Esophagus squamous epithelium (tissue), 5 donors: ENCODE results near the gene SOX13. TPM values are rescaled to one million over a fixed set of nuclear protein-coding genes. Genes with fewer than 3 reads are reported as not detected.
A peak's percentile ranks its signal among the peaks of the same experiment; 100 is the strongest.

Experiments used
- DNase-seq: peaks from one replicate; lab custom pipeline; 2025; lab: John Stamatoyannopoulos, UW
- H3K27ac ChIP-seq, 4 donors: fragments of 200-600 bp; sonication (generic); one replicate each; pipeline ENCODE4 v1.5.1; 2016 to 2019; ENCODE audit warnings: mild to moderate bottlenecking in 1 of 4
- H3K27me3 ChIP-seq, 4 donors: fragments of 200-600 bp; sonication (generic); 1 replicate in 3 of 4; 2 replicates in 1 of 4; pipeline versions ENCODE4 v1.5.1 to v1.6.0; 2017 to 2021; ENCODE audit warnings: antibody characterized with exemption in 1 of 4
- H3K36me3 ChIP-seq, 3 donors: fragments of 200-600 bp; sonication (generic); one replicate each; pipeline ENCODE4 v1.5.1; 2016 to 2019
- H3K4me1 ChIP-seq, 3 donors: fragments of 200-600 bp; sonication (generic); one replicate each; pipeline ENCODE4 v1.5.1; 2017 to 2019
- H3K4me3 ChIP-seq, 4 donors: fragments of 200-600 bp; sonication (generic); 1 replicate in 3 of 4; 2 replicates in 1 of 4; pipeline ENCODE4 v1.5.1; 2016 to 2019; ENCODE audit warnings: mild to moderate bottlenecking in 2 of 4, moderate library complexity in 1 of 4
- H3K9me3 ChIP-seq, 3 donors: fragments of 200-600 bp; sonication (generic); one replicate each; pipeline ENCODE4 v1.5.1; 2016 to 2019
- CTCF ChIP-seq, 6 experiments: fragments of 450-650 bp in 4 of 6; fragments of 200-600 bp in 2 of 6; sonication (generic) in 2 of 6; IDR thresholded peaks; one replicate each; pipeline ENCODE4 v1.5.1; 2016 to 2019; ENCODE audit warnings: antibody characterized with exemption in 6 of 6, mild to moderate bottlenecking in 4 of 6, moderate library complexity in 4 of 6
- POLR2A ChIP-seq, 4 donors: fragments of 450-650 bp; IDR thresholded peaks; one replicate each; pipeline ENCODE4 v1.6.1; 2017; ENCODE audit warnings: antibody characterized with exemption in 4 of 4, mild to moderate bottlenecking in 4 of 4, moderate library complexity in 3 of 4
- WGBS, 2 donors: methylation state at CpG; one replicate each; pipeline ENCODE4 v1.1.5; 2018; 5-methylcytosine and 5-hydroxymethylcytosine counted together
- intact Hi-C: fragments of 100-400 bp; cut with DNase I; formaldehyde crosslinking; loops from one replicate; pipeline ENCODE4 v1.15.0; 2022
- total RNA-seq, 4 donors: library from RNA; depleted of rRNA; stranded (reverse); fragments of >200 nt; gene quantifications; one replicate each; pipeline ENCODE4 v1.1.0, GENCODE V29; 2016
- donor health status: DM: yes; HTN: yes; CAD: no.

The SOX13 gene
- total RNA-seq, 4 donors from 2014 or later: 9.0 to 21.2 (median 14.5) TPM

- no peak for TF ChIP-seq CTCF (IDR thresholded peaks at IDR 0.05)
- TF ChIP-seq POLR2A (IDR thresholded peaks at IDR 0.05): no peak
- Histone ChIP-seq H3K9me3 (no peaks in the 10 kb centered on the region), H3K27ac (peak overlapping the region in 3 of 4 donors; percentile 83 to 86 (median 85)), H3K27me3 (no peaks in the 10 kb centered on the region), H3K4me3 (peak overlapping the region in 3 of 4 donors; percentile 59 to 77 (median 76)), H3K36me3 (peaks cover 0 to 16% (median 0%) of the 10 kb centered on the region in 3 donors), H3K4me1 (peaks cover 10 to 71% (median 26%) of the 10 kb centered on the region in 3 donors)
- WGBS, 2 donors: 76 to 78% methylated on average over 7 to 14 of the region's 16 CpGs
- no peak for DNase-seq
- intact Hi-C loops: no loop called here
These were observed 77.0 kb downstream of the SOX13 start for GRCh38 chr1:204149635-204150565.

GRCh38 chr1:204150702-204151551 lies 78.0 kb downstream of the SOX13 start:
- Histone ChIP-seq H3K4me3 (peak overlapping the region; percentile 47 to 77 (median 68)), H3K4me1 (peaks cover 11 to 72% (median 26%) of the 10 kb centered on the region in 3 donors), H3K36me3 (peaks cover 0 to 9% (median 0%) of the 10 kb centered on the region in 3 donors), H3K27me3 (no peaks in the 10 kb centered on the region), H3K9me3 (no peaks in the 10 kb centered on the region), H3K27ac (peak overlapping the region; percentile 78 to 86 (median 84))
- intact Hi-C loops: no loop called here
- no peak for TF ChIP-seq CTCF (IDR thresholded peaks at IDR 0.05)
- 58 to 62% methylated on average over 2 to 5 of the region's 33 CpGs for WGBS, 2 donors
- DNase-seq: no peak

GRCh38 chr1:204151552-204152309 lies 78.8 kb downstream of the SOX13 start, which contains the start of gene ETNK2:
Gene ETNK2 (minus strand): TSS chr1:204152044. CDS start chr1:204151852, 192 bp downstream.
- no peak for DNase-seq
- intact Hi-C loops: no loop called here
- TF ChIP-seq POLR2A (IDR thresholded peaks at IDR 0.05): no peak
- TF ChIP-seq CTCF (IDR thresholded peaks at IDR 0.05): no peak
- H3K27ac ChIP-seq: peak within 1 kb of the TSS; percentile 78 to 86 (median 84)
- no peaks in the 10 kb centered on the region for H3K27me3 ChIP-seq
- WGBS, 2 donors: 0% methylated on average over 1 of the region's 94 CpGs; no CpG with 5 or more reads in 1 of the 2 donors
- H3K4me3 ChIP-seq: peak within 1 kb of the TSS; percentile 47 to 77 (median 68)
- peaks cover 0 to 1% (median 0%) of the 10 kb centered on the region in 3 donors for H3K36me3 ChIP-seq
- H3K4me1 ChIP-seq: peaks cover 11 to 73% (median 26%) of the 10 kb centered on the region in 3 donors
- H3K9me3 ChIP-seq: no peaks in the 10 kb centered on the region

- no peaks in the 10 kb centered on the region for H3K36me3 ChIP-seq
- no peaks in the 10 kb centered on the region for H3K9me3 ChIP-seq
- peaks cover 11 to 73% (median 26%) of the 10 kb centered on the region in 3 donors for H3K4me1 ChIP-seq
- TF ChIP-seq CTCF (IDR thresholded peaks at IDR 0.05) (no peak), POLR2A (IDR thresholded peaks at IDR 0.05) (no peak)
- peak overlapping the region; percentile 78 to 86 (median 84) for H3K27ac ChIP-seq
- intact Hi-C loops: no loop called here
- DNase-seq: no peak
- peak overlapping the region; percentile 47 to 77 (median 68) for H3K4me3 ChIP-seq
- H3K27me3 ChIP-seq: no peaks in the 10 kb centered on the region
- WGBS, 2 donors: 27 to 52% methylated on average over 3 to 11 of the region's 25 CpGs
These were observed 79.6 kb downstream of the SOX13 start for GRCh38 chr1:204152310-204153044.
